Panc1 (cell line): ENCODE results near the gene AMFR. TPM values are rescaled to one million over a fixed set of nuclear protein-coding genes. Genes with fewer than 3 reads are reported as not detected.

Source experiments
- ATAC-seq: fragments of 200-7000 bp; cut with Tn5 transposase; 2 replicates; pipeline ENCODE4 v1.9.1; 2020; ENCODE audit warnings: mild to moderate bottlenecking, moderate library complexity
- BruUV-seq: library from RNA; stranded (reverse); fragments of 400-500 nt; replicated peaks from 2 replicates; lab custom pipeline; 2021; lab: Mats Ljungman, UMichigan
- CTCF ChIA-PET: fragments of 300-600 bp; sonication (Branson Sonifier 250); formaldehyde crosslinking; loops from one replicate; lab custom pipeline; 2022; ENCODE audit warnings: antibody characterized with exemption; lab: Charles Lee
- POLR2A ChIA-PET: fragments of 300-600 bp; sonication (Branson Sonifier 250); formaldehyde crosslinking; loops from one replicate; lab custom pipeline; 2022; ENCODE audit warnings: antibody characterized with exemption; lab: Charles Lee
- DNase-seq: peaks from one replicate; pipeline ENCODE4 v3.0.0-alpha.2; 2010; ENCODE audit warnings: low read depth, low spot score
- H3K27ac ChIP-seq: 2 replicates; pipeline ENCODE4 v1.5.1; 2011; ENCODE audit warnings: mild to moderate bottlenecking, low read length, inconsistent platforms
- H3K27me3 ChIP-seq: fragments of 200-500 bp; sonication (Bioruptor generic); 2 replicates; pipeline ENCODE4 v1.6.0; 2014; ENCODE audit warnings: low read length, inconsistent platforms; ENCODE audit not compliant: control insufficient read depth, insufficient read depth
- H3K36me3 ChIP-seq: fragments of 200-500 bp; sonication (Bioruptor generic); 2 replicates; pipeline ENCODE4 v1.5.1; 2014; ENCODE audit warnings: inconsistent platforms, mild to moderate bottlenecking, low read length, moderate library complexity; ENCODE audit not compliant: control insufficient read depth, insufficient read depth
- H3K4me1 ChIP-seq: 2 replicates; pipeline ENCODE4 v1.5.1; 2011; ENCODE audit warnings: inconsistent platforms, mild to moderate bottlenecking, low read length, moderate library complexity; ENCODE audit not compliant: control insufficient read depth, insufficient read depth
- H3K4me3 ChIP-seq, 2 experiments: 2 replicates each; pipeline ENCODE4 v1.5.1; 2011 to 2012; ENCODE audit warnings: low read depth in 2 of 2, low read length in 2 of 2, mild to moderate bottlenecking in 2 of 2, inconsistent platforms in 1 of 2, moderate library complexity in 1 of 2
- H3K9me3 ChIP-seq: fragments of 200-500 bp; sonication (Bioruptor generic); 2 replicates; pipeline ENCODE4 v1.5.1; 2014; ENCODE audit warnings: low read depth, mild to moderate bottlenecking, inconsistent platforms, low read length, moderate library complexity; ENCODE audit not compliant: control insufficient read depth, insufficient read depth
- POLR2AphosphoS5 ChIP-seq: IDR thresholded peaks from 2 replicates; pipeline ENCODE4 v1.6.1; 2012; ENCODE audit warnings: mild to moderate bottlenecking, low read depth, low read length, moderate library complexity
- SIN3A ChIP-seq: IDR thresholded peaks from 2 replicates; pipeline ENCODE4 v1.6.1; 2012; ENCODE audit warnings: low read depth, mild to moderate bottlenecking, low read length, moderate library complexity, borderline replicate concordance; ENCODE audit not compliant: insufficient read depth
- TCF7L2 ChIP-seq: IDR thresholded peaks from 2 replicates; pipeline ENCODE4 v1.6.1; 2011; ENCODE audit warnings: mild to moderate bottlenecking, low read depth, low read length, inconsistent platforms
- in situ Hi-C: cut with HindIII; loops from 2 replicates; pipeline ENCODE4 v1.10.0; 2016; ENCODE audit warnings: low sequenced_read_pairs, low pct_unique_long_range_greater_than_20kb
- intact Hi-C: fragments of 100-400 bp; cut with micrococcal nuclease; formaldehyde crosslinking; loops from one replicate; pipeline ENCODE4 v1.10.0; 2022; ENCODE audit not compliant: unreplicated experiment
- total RNA-seq: library from RNA; stranded (reverse); gene quantifications from one replicate; pipeline ENCODE4 v1.2.1, GENCODE V29; 2021; ENCODE audit not compliant: unreplicated experiment
- TF ChIP-seq, protein P1 (sequence below): fragments of 450-650 bp; IDR thresholded peaks from 2 replicates; pipeline ENCODE4 v1.5.1; 2017; ENCODE audit warnings: mild to moderate bottlenecking
- TF ChIP-seq, protein P2 (sequence below), 2 experiments: IDR thresholded peaks; 2 replicates each; pipeline ENCODE4 v1.6.1; 2011 to 2012; ENCODE audit warnings: low read depth in 2 of 2, control low read depth in 1 of 2, low read length in 1 of 2, mild to moderate bottlenecking in 1 of 2, moderate library complexity in 1 of 2; ENCODE audit not compliant: insufficient read depth in 1 of 2

AMFR gene
- total RNA-seq, 1 experiment from 2014 or later = 89.6 TPM

DNA sequence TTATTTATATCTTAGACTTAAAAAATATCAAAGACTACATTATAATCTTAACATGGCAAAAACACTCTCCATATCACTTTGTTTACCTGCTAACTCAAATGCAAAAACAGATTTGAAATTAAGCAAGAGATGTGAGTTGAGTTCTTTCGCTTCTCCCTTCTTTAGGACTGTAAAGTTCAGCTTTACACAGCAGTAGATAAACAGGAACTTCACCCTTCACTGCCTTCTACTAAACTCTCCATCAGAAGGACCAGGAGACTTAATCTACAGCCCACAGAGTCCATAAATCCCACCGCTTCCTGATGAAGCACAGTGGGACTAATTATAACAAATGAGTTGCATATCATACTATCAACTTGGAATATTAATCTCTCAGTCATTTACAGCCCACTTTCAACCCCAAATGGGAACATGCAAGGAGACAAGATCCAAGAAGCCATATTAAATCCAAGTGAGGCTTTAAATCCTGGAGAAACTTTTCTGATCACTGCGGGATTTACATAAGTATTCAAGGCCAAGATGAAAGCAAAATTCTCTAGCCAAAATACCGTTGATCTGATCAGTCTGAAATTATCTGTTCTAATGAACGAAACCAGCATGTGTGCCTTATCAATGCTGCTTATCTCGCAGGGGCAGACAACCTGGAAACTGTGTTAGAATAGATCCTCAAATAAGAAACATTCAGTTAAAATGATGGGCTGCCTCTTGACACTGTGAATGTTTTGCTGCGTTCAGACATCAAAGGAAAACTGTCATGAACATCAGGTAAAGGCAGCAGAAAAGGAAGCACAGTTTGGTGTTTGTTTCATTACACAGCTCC, 1.6 kb downstream of the AMFR start:
- DNase-seq = no peak
- H3K27me3 ChIP-seq = no peaks in the 10 kb centered on the region
- H3K4me1 ChIP-seq = peaks cover 28% of the 10 kb centered on the region
- intact Hi-C loops = no loop called here
- H3K4me3 ChIP-seq = peak overlapping the region; percentile 58 to 74
- CTCF ChIA-PET = no interaction called here
- no peaks in the 10 kb centered on the region for H3K36me3 ChIP-seq
- H3K9me3 ChIP-seq = no peaks in the 10 kb centered on the region
- ATAC-seq = no peak
- in situ Hi-C loops = no loop called here
- POLR2A ChIA-PET = no interaction called here
- TF ChIP-seq, protein P1, sequence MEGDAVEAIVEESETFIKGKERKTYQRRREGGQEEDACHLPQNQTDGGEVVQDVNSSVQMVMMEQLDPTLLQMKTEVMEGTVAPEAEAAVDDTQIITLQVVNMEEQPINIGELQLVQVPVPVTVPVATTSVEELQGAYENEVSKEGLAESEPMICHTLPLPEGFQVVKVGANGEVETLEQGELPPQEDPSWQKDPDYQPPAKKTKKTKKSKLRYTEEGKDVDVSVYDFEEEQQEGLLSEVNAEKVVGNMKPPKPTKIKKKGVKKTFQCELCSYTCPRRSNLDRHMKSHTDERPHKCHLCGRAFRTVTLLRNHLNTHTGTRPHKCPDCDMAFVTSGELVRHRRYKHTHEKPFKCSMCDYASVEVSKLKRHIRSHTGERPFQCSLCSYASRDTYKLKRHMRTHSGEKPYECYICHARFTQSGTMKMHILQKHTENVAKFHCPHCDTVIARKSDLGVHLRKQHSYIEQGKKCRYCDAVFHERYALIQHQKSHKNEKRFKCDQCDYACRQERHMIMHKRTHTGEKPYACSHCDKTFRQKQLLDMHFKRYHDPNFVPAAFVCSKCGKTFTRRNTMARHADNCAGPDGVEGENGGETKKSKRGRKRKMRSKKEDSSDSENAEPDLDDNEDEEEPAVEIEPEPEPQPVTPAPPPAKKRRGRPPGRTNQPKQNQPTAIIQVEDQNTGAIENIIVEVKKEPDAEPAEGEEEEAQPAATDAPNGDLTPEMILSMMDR = no peak
- TF ChIP-seq TCF7L2 (peak; percentile 48), SIN3A (no peak)
- TF ChIP-seq, protein P2, sequence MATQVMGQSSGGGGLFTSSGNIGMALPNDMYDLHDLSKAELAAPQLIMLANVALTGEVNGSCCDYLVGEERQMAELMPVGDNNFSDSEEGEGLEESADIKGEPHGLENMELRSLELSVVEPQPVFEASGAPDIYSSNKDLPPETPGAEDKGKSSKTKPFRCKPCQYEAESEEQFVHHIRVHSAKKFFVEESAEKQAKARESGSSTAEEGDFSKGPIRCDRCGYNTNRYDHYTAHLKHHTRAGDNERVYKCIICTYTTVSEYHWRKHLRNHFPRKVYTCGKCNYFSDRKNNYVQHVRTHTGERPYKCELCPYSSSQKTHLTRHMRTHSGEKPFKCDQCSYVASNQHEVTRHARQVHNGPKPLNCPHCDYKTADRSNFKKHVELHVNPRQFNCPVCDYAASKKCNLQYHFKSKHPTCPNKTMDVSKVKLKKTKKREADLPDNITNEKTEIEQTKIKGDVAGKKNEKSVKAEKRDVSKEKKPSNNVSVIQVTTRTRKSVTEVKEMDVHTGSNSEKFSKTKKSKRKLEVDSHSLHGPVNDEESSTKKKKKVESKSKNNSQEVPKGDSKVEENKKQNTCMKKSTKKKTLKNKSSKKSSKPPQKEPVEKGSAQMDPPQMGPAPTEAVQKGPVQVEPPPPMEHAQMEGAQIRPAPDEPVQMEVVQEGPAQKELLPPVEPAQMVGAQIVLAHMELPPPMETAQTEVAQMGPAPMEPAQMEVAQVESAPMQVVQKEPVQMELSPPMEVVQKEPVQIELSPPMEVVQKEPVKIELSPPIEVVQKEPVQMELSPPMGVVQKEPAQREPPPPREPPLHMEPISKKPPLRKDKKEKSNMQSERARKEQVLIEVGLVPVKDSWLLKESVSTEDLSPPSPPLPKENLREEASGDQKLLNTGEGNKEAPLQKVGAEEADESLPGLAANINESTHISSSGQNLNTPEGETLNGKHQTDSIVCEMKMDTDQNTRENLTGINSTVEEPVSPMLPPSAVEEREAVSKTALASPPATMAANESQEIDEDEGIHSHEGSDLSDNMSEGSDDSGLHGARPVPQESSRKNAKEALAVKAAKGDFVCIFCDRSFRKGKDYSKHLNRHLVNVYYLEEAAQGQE (IDR thresholded peaks at IDR 0.05; ENCODE audit: insufficient read depth in 1 of 2, low read depth in 2 of 2, low read length in 1 of 2) = no peak
- H3K27ac ChIP-seq = peak overlapping the region; percentile 70
- TSS peak; percentile 76 for BruUV-seq

DNA sequence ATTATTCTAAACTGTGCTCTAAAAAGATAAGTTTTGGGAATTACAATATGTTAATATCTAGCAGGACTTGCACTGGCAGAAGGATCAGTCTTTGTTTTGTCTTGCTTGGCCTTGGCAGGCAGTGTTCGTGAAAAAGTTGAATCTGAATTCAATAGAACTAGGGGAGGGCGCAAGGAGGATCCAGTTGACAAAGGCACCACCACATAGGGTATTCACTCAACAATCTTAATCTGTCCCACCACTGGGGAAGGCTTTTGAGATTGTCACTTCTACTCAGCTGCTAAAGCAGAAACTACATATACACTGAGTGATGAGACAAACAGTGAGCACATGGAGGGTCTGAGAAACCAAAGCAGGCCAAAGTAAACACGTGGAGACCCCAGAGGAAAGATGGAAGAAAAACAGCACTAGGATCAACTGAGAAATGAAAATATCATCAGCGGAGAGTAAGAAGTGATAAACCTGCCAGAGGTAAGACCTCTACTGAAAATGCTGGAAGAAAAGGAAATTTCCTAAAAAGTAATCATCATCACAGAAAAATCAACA, 2.4 kb downstream of the AMFR start:
- no peak for ATAC-seq
- TF ChIP-seq TCF7L2 = no peak
- no peak for TF ChIP-seq POLR2AphosphoS5
- TF ChIP-seq SIN3A = no peak
- TF ChIP-seq, protein P2 (IDR thresholded peaks at IDR 0.05; ENCODE audit: insufficient read depth in 1 of 2, low read depth in 2 of 2, low read length in 1 of 2) = no peak
- TF ChIP-seq, protein P1 = no peak
- ChIA-PET CTCF (no interaction called here), POLR2A (no interaction called here)
- H3K27ac ChIP-seq = no peak overlapping the region
- no peak overlapping the region; a peak in 1 of 4 replicates for H3K4me3 ChIP-seq
- in situ Hi-C loops = no loop called here
- no peaks in the 10 kb centered on the region for H3K27me3 ChIP-seq
- no peak for DNase-seq
- peaks cover 28% of the 10 kb centered on the region for H3K4me1 ChIP-seq
- intact Hi-C loops = no loop called here
- H3K36me3 ChIP-seq = no peaks in the 10 kb centered on the region
- no TSS peak for BruUV-seq
- H3K9me3 ChIP-seq = no peaks in the 10 kb centered on the region
